HG03558 (cell line): ENCODE measurements around the gene MEIS2.

Source experiments
- ATAC-seq: cut with Tn5 transposase; IDR thresholded peaks from one replicate; pipeline ENCODE4 v1.9.1; 2021; ENCODE audit warnings: moderate number of reproducible peaks; ENCODE audit not compliant: unreplicated experiment; ENCODE audit errors: extremely low read depth

Gene MEIS2

GRCh38 chr15:36858423-36858822 is 241.9 kb downstream of the MEIS2 start:
- no peak for ATAC-seq

GRCh38 chr15:36856339-36856973 is 243.9 kb downstream of the MEIS2 start:
- ATAC-seq = no peak

- ATAC-seq = no peak
Observed at GRCh38 chr15:36850864-36851263, 249.5 kb downstream of the MEIS2 start.

- no peak for ATAC-seq
Observed at GRCh38 chr15:36845270-36845669, 255.1 kb downstream of the MEIS2 start.

DNA sequence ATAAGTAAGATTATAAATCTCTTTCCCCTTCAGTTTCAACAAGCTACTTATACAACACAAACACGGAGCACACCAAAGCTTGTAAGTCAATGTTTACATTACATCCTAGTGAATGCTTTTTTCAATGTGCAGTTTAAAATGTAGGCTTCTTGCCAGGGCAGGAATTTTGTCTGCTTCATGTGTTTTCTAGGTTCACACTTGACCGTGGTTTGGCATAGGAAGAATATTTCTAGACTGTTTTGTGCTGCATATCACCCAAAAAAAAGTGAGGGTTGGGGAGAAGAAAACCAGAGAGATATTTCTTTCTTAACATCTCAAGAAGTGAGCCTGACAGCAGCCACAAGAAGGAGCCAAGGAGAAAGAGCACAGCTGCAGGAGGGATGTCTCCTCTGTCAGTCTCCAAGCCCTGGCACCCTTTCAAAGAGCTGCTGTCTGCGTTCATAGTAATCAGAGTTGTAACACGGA is 255.8 kb downstream of the MEIS2 start:
- ATAC-seq = no peak

DNA sequence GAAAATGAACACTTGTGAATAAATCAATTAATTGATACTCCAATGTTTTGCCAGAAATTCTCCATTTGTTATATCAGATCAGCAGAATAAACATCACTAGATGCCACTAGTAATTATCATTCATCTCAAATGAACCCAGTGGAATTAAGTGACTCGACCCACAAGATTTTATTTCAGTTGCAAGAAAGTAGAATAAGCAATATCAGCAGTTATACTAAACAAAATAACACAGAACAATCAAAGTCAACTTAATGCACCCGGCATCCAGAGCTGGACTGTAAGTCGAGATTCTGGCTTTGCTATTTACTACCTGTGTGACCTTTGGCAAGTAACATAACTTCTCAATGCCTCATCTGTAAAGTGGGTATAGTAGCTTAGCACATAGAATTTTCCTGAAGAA is 256.5 kb downstream of the MEIS2 start:
- no peak for ATAC-seq

DNA sequence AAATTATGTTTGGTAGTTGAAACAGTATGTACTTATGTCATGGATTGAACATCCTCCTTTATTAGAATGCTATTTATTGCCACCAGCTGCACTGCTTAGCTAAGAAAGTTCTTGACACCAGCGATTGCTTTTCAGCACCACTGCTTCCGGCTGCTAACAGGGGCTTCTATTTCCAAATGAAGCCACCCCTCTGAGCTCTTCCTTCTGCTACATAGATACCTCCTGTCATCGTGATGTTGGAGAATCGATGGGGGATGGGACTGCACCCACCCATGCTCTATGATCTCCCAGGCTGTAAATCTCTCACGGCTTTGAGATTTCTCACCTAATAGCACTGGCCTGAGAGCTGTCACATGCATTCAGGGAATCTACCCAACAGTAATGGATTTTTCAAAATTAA is 259.2 kb downstream of the MEIS2 start:
- no peak for ATAC-seq
